Stimulated activated CD8-positive, alpha-beta memory T cell treated with anti-CD3 and anti-CD28 coated beads, Interleukin-4, amount 100 ng/mL, for 4 hours (primary cell): ENCODE results near the gene RTN4.
A peak's percentile ranks its signal among the peaks of the same experiment; 100 is the strongest.

Experiments used
- DNase-seq, 2 donors: peaks; one replicate each; pipeline ENCODE4 v3.0.0-alpha.2; 2020; ENCODE audit warnings: low read depth in 2 of 2, low spot score in 1 of 2

RTN4 gene

DNA sequence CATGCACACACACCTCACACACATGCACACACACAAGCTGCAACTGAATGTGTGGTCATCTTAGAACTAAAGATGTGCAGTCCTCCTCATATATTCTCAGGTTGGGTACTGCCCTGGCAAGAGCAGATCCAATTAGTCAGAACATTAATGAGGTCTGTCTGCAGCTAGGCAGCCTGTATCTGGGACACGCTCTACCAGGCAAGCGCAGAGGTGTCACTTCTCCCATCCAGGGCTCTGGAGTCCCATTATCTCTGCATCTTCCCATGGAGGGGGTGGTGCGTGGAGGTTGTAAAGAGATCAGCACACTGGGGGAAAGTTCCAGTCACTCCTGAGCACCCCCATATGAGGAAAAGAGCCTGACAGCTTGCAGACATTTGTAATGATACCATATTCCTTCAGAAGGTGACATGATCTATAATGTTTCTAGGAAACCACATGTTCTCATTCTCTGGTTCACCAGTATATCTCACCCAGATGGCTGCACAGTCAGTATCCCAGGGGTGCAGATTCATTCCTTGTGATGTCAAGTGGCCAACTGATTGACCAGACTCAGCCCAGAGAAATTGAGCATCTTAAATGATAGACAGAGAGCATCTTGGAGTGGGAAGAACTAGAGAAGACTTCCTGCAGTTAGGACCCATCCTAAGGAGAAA is 95.4 kb downstream of the RTN4 start:
- DNase-seq: no peak

DNA sequence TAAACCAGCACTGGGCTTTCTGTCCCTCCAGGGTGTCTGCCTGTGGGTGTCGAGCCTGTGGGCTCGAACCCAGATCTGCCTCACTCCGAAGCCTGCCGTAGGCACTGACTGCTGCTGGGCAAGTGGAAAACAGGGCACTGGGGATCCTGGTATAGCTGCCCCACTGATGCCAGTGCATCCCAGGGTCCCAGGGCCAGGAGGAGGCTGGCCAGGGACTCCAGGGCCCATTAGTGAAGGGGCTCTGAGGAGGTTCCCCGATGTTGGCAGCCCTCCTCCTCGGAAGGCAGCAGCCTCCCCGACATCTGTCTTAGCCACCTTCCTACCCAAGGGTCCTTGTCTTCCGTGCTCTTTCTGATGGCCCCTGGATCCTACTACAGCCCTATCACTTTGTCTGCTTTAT is 96.1 kb downstream of the RTN4 start:
- no peak for DNase-seq

DNA sequence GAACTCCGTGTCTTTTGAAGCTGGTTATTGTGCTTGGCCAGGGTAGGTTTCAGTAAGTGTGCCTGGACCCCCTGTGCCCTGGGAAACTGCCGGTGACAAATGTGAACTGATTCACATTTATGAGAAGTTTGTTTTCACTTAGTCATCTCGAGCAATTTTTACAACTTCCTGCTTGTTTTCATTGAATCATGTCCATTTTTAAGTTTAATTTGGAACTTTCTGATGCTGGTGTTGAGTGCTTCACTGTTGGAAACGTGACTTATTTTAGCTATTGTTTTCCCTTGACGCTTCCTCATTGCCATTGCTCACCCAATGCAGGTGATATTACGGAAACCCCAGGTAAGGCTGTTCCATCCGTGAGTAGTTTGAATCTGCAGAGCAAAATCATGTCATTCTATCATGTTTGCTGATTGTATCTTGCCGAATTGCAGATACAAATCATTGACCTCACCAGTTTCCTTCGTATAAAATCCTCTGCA is 97.2 kb downstream of the RTN4 start:
- no peak for DNase-seq

DNA sequence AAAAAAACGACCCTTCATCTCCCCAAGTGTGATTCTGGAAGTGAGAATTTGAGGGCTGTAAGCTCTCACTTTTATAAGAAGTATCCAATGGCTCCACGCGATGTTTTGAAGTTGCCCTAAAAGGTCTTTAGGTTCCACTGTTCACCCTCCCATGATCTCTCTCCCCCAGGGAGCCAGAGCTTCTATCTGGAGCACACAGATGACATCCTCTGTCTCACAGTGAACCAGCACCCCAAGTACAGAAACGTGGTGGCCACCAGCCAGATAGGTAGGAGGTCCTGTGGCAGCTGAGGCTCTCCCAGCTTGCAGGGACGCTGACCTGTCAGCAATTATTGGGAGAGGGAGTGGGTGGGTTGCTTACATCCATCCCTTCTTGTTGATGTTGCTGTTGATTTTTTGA is 97.8 kb downstream of the RTN4 start:
- DNase-seq: no peak

GRCh38 chr2:54950811-54951210 is 99.4 kb downstream of the RTN4 start:
- DNase-seq: no peak

DNA sequence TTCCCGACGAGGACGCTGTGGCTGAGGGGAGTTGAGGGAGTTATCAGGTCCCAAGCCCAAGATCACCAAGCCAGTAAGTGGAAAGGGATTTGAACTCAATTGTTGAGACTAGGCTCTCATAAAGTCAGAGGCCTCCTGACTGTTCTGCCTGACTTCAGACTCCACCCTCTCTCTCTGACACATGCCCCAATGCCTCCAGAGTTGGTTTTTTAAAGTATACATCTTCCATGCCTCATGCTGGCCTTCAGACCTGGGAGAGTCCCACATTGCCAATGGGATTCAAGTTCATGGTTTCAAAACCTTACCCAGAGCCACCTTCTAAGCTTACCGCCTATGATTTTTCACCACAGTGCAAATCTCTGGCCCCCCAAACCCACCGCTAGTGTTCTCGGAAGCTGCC is 100.8 kb downstream of the RTN4 start:
- no peak for DNase-seq

GRCh38 chr2:54948120-54948519 is 102.1 kb downstream of the RTN4 start:
- no peak for DNase-seq

DNA sequence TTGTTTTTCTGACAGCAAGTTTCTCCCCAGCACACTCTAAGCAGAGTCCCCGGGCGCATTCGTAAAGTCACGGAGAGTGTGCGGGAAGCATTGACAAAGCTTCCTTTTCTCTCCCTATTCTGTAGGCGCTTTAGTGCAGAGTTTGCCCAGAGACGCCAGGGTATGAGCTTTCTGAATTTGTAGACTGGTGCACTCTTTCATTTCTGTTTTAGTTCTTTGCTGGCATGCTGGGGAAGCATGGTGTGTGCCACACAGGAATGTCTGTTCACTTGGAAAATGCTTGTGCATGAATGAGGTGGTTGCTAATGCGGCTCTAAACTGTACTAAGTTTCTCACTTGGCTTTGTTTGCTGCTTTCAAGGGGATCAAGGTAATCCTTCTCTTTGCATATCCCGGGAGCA is 102.6 kb downstream of the RTN4 start:
- DNase-seq: no peak

DNA sequence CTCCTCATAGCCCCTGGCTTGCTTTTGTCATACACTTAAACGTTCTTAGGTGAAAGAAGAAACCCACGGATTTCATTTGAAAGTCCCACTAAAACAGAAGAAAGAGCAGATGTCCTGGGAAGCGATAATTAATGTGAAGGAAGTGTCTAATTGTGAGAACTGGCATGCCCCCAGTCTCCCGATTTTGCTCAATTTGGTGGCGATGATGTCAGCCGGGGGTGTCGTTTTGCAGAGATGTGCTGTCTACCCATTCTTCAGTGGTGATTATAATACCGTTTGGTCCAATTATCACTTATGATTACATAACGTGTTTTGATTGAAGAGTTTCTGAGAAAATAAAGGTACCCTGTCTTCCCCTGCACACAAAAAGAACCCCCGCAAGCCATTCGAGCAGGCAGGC is 103.1 kb downstream of the RTN4 start:
- no peak for DNase-seq

DNA sequence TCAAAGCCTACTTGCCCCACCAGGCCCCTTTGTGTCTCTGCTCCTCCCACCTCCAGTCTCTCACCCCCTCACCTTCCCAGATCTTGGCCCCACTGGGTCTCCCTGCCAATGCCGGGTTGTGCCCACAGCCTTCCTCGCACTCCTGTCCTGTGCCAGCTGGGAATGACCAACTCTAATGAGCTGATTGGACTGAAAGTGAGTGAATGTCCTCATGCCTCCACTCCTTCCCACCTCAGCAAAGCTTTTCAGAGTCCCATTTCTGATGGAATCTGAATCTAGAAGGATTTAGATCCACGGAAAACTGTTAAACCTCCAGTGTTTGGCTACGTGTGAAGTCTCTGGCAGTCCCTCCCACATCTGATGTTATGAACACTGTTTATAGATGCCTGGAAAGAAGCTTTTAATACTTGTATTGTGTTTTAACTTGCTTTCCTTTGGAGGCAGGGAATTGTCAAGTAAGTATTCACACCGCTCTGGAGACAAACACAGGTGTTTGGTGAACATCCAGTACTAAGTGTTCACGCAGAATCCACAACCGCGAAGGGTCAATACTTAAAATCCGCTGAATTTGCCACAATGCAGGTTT is 103.9 kb downstream of the RTN4 start:
- no peak for DNase-seq

DNA sequence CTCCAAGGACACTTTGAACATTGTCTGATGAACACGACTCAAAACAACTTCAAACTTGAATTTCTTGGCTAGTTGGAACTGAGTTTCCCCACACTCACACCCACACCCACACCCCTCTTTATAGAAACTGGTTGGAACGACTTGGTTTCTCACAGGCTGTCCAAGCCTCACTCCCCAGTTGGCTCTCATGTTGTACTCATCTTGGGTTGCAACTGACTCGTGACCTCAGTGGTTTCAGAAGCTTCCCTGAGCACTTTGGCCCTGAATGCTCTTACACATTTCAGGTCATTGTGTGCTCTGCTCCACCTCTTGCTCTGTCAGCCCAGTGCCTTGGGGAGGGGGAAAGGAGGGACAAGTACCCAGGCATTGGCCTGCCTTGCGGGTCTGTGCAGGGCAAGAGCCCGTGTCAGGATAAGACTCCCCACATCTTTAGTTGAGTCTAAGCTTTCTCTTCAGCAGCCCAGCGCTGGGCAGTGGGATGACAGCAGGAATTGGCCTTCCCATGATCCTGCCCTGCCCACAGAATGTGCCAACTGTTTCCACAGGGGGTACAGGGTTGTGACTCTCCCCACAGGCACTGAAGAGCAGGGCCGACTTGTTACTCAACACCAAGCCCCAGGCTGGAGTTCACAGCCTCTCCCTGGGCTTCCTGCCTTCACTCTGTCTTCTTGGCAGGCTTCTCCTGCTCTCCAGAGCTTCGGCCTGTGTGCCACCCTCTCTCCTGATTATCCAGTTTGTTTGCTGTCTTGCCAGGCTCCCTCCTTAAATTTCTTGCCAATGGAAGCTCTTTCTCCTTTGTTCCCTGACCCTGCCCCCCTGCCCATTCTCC is 104.6 kb downstream of the RTN4 start:
- no peak for DNase-seq

- DNase-seq: no peak
These were observed 105.4 kb downstream of the RTN4 start for GRCh38 chr2:54944724-54945326.

- DNase-seq: peak in 1 of 2 donors; percentile 14
These were observed 107.9 kb downstream of the RTN4 start for GRCh38 chr2:54942373-54942772.

DNA sequence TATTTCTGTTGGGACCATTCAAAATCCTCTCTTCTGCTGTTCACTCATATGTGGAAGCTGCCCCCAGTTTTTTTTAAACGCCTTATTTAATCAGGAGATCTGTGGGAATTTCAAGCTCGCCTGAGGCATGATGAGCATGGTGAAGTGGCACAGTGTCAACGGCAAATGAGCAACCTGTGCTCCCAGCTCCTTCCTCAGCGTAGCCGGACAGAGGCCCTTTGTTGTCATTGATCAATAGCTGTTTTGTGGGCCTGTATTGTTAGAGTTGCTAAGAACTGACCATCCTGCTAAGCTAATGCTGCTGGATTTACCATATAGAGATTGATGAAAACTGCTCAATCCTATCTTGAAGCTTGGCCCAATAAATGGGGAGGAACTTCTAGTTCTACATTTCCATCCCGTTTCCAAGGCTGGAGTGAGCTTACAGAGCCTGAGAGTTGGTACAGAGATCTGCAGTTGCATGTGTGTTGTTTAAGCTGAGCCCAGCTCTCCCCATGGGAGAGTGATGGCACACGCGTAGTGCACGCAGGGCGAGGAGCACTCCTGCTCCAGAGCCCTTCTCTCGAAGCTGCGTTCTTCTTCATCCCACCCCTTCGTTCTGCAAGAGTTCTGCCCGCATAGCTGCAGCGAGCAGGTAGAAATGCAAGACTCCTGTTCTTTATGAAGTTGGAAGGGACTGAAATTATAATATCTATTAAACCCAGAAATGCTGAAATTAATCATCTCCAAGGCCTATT is 108.8 kb downstream of the RTN4 start:
- DNase-seq: no peak

DNA sequence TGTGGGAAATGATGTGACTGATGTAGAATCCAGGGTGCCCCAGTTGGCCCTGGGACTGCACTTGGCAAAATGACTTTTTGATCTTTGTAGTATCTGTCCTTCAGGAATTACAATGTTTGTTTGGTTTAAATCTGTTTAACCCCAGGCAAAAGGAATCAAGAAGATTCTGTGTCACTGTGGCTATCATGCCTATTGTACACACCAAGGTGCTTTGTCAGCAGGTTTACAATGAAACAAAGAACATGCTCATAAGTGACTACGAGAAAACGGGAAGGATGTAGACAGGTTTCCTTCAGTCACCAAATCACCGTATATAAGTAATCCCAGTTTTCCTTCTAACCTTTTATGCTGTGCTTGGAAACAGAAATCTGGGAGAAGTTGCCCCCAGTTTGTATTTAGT is 109.5 kb downstream of the RTN4 start:
- no peak for DNase-seq

DNA sequence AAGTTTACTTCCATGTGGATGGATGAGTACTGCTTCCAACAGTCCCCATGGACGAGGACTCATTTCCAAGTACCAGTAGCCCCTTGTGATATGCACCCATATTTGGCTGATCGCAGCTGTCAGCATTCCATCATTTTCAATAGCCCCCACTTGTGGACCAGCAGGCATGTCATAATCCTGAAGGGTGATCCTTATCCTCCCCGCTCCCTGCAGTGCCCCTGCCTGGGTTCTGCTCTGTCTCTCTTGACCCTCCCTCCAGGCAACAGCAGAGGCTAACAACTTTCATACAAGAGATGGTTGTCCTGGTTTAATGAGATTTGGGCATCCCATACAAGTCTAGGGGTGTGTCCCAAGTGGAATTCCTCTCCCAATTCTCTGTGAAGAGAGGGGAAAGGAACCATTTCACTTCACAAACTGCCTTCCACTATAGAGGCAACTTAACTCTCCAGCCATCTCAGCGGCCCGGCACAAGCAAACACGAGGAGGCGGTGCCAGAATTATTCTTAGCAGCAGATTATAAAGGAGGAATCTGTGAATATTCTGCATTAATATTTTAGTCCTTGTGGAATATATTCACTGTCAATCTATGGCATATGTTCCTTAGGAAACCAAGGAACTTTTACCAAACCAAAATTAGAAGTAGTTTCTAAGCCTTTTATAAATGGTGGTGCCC is 110.7 kb downstream of the RTN4 start:
- no peak for DNase-seq

DNA sequence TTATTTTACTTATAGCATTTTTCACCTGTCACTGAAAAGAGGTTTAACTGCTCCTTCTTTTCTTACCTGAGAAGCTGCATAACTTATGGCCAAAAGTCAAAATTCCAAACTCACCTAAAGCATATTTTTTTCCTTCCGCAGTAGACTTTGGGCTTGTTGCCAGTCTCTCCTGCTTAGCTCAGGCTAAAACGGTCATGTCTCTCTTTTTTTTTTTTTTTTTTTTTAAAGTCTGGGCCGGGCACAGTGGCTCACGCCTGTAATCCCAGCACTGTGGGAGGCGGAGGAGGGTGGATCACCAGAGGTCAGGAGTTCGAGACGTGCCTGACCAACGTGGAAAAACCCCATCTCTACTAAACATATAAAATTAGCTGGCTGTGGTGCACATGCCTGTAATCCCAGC is 113.5 kb downstream of the RTN4 start:
- DNase-seq: no peak

GRCh38 chr2:54935389-54935788 is 114.9 kb downstream of the RTN4 start:
- no peak for DNase-seq

- DNase-seq: no peak
These were observed 118.8 kb downstream of the RTN4 start for GRCh38 chr2:54931473-54931872.

GRCh38 chr2:54928719-54929118 is 121.5 kb downstream of the RTN4 start:
- DNase-seq: no peak
